Peyer's patch (tissue), 4 donors: Measurements from ENCODE around the gene SQSTM1. TPM values are rescaled to one million over a fixed set of nuclear protein-coding genes. Genes with fewer than 3 reads are reported as not detected.

ENCODE experiments used
- DNase-seq, 3 donors: peaks; one replicate each; pipeline ENCODE4 v3.0.0-alpha.2; 2017 to 2019
- H3K27ac ChIP-seq, 4 donors: fragments of 200-600 bp; sonication (generic); one replicate each; pipeline ENCODE4 v1.5.1; 2016 to 2019
- H3K27me3 ChIP-seq, 2 donors: fragments of 200-600 bp; sonication (generic); one replicate each; pipeline ENCODE4 v1.5.1; 2019
- H3K36me3 ChIP-seq, 3 donors: fragments of 200-600 bp; sonication (generic); one replicate each; pipeline ENCODE4 v1.5.1; 2016 to 2019
- H3K4me1 ChIP-seq, 4 donors: fragments of 200-600 bp; sonication (generic); one replicate each; pipeline ENCODE4 v1.5.1; 2016 to 2019
- H3K4me3 ChIP-seq, 4 donors: fragments of 200-600 bp; sonication (generic); 1 replicate in 3 of 4; 2 replicates in 1 of 4; pipeline ENCODE4 v1.5.1; 2016 to 2019; ENCODE audit warnings: mild to moderate bottlenecking in 1 of 4
- H3K9me3 ChIP-seq, 4 donors: fragments of 200-600 bp; sonication (generic); one replicate each; pipeline ENCODE4 v1.5.1; 2016 to 2019; ENCODE audit warnings: mild to moderate bottlenecking in 1 of 4
- POLR2A ChIP-seq, 2 donors: fragments of 450-650 bp; IDR thresholded peaks; one replicate each; pipeline ENCODE4 v1.5.1; 2017; ENCODE audit warnings: antibody characterized with exemption in 2 of 2, mild to moderate bottlenecking in 2 of 2, moderate library complexity in 2 of 2
- total RNA-seq, 4 donors: library from RNA; depleted of rRNA; stranded (reverse); fragments of >200 nt; gene quantifications; one replicate each; pipeline ENCODE4 v1.1.0, GENCODE V29; 2016
- TF ChIP-seq, protein P1 (sequence below), 6 experiments: fragments of 450-650 bp in 4 of 6; fragments of 200-600 bp in 2 of 6; sonication (generic) in 1 of 6; IDR thresholded peaks; one replicate each; pipeline ENCODE4 v1.5.1; 2017 to 2019; ENCODE audit warnings: antibody characterized with exemption in 6 of 6, mild to moderate bottlenecking in 3 of 6, moderate library complexity in 1 of 6

SQSTM1 gene
- total RNA-seq, 4 donors from 2014 or later, result 287 to 417 (median 348) TPM

DNA sequence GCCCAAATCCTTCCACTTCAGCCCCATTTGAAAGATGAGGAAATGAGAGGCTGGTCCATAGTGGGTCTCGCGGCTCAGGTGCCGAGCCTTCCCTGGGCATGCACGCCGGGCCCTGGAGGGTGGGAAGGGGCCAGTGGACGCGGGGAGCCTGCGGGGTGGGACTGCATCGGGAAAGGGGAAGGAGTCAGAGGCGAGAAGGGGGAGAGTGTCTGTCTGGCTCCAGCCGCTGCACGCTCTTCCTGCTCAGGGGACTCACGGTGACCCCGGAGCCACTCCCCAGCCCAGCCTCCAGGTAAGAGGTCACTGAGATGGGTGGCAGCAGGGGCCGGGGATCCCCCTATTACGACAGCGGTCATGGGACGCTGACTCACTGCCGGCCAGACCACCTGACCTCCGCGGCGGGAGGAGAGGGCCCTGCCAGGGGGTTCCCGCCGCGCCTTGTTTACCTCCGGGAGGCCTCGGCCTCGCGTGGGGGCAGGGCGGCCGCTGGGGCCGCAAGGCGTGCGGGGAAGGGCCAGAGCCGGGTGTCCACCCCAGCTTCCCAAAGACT is 1.9 kb upstream of the SQSTM1 start:
- Histone ChIP-seq H3K27me3 (no peaks in the 10 kb centered on the region), H3K27ac (peak overlapping the region; percentile 93 to 100 (median 96)), H3K4me3 (peak overlapping the region; percentile 37 to 84 (median 66)), H3K9me3 (no peaks in the 10 kb centered on the region), H3K36me3 (peaks cover 0 to 18% (median 0%) of the 10 kb centered on the region in 3 donors), H3K4me1 (peaks cover 7 to 58% (median 32%) of the 10 kb centered on the region in 4 donors)
- DNase-seq, result peak; percentile 94 to 98 (median 98)
- peak; percentile 10 to 72 for TF ChIP-seq POLR2A (IDR thresholded peaks at IDR 0.05)
- TF ChIP-seq, protein P1, sequence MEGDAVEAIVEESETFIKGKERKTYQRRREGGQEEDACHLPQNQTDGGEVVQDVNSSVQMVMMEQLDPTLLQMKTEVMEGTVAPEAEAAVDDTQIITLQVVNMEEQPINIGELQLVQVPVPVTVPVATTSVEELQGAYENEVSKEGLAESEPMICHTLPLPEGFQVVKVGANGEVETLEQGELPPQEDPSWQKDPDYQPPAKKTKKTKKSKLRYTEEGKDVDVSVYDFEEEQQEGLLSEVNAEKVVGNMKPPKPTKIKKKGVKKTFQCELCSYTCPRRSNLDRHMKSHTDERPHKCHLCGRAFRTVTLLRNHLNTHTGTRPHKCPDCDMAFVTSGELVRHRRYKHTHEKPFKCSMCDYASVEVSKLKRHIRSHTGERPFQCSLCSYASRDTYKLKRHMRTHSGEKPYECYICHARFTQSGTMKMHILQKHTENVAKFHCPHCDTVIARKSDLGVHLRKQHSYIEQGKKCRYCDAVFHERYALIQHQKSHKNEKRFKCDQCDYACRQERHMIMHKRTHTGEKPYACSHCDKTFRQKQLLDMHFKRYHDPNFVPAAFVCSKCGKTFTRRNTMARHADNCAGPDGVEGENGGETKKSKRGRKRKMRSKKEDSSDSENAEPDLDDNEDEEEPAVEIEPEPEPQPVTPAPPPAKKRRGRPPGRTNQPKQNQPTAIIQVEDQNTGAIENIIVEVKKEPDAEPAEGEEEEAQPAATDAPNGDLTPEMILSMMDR (IDR thresholded peaks at IDR 0.05), result no peak

DNA sequence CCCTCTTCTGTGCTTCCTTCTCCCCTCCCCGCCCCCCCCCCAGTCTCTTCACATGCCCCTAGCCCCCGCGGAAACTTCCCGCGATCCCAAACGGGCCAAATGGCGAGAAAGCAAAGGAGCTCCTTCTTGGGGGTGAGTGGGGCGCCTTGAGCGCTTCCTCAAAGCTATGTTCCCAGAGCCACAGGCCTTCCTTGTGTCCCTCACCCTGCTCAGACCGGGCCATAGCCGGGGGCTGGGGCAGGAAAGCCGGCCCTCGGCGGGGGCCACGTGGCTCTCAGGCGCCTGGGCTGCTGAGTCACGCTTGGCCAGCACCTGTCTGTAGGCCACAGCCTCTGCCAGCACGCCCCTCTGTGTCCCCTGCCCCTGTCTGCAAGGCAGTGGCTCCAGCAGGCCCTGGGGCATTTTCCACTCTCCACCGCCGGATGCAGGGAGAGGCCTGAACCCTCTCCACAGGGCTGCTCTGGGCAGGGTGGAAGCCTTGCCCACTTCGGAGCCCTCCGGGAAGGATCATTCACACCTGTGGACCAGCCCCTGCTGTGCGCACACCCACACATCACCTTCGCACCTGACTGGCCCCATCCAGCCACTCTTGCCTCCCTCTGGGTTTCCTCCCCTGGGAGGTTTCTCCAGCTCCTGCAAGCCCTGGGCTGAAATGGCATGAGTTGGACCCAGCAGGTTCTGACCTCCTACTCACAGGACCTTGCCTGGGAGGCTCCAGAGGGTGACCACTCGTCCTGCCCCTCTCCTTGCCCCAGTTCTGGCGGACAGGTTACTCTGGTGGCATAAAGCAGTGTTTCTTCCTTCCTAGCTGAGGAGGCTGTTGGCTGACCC is 1.2 kb upstream of the SQSTM1 start:
- H3K27ac ChIP-seq, result peak overlapping the region; percentile 93 to 100 (median 96)
- peaks cover 0 to 25% (median 0%) of the 10 kb centered on the region in 3 donors for H3K36me3 ChIP-seq
- DNase-seq, result peak; percentile 70 to 86 (median 82)
- H3K4me3 ChIP-seq, result peak overlapping the region; percentile 77 to 96 (median 84)
- no peak for TF ChIP-seq POLR2A (IDR thresholded peaks at IDR 0.05)
- TF ChIP-seq, protein P1 (IDR thresholded peaks at IDR 0.05), result no peak
- peaks cover 7 to 65% (median 32%) of the 10 kb centered on the region in 4 donors for H3K4me1 ChIP-seq
- no peaks in the 10 kb centered on the region for H3K9me3 ChIP-seq
- H3K27me3 ChIP-seq, result no peaks in the 10 kb centered on the region

GRCh38 chr5:179820127-179820482 is 600 bp upstream of the SQSTM1 start:
- Histone ChIP-seq H3K9me3 (no peaks in the 10 kb centered on the region), H3K27me3 (no peaks in the 10 kb centered on the region), H3K36me3 (peaks cover 0 to 31% (median 0%) of the 10 kb centered on the region in 3 donors), H3K4me3 (peak overlapping the region; percentile 77 to 96 (median 84)), H3K27ac (peak overlapping the region; percentile 93 to 100 (median 96)), H3K4me1 (peaks cover 7 to 71% (median 32%) of the 10 kb centered on the region in 4 donors)
- no peak for TF ChIP-seq POLR2A (IDR thresholded peaks at IDR 0.05)
- TF ChIP-seq, protein P1 (IDR thresholded peaks at IDR 0.05), result no peak
- no peak for DNase-seq

GRCh38 chr5:179821298-179822058 is 773 bp downstream of the SQSTM1 start:
- peak; percentile 91 to 97 (median 96) for DNase-seq
- Histone ChIP-seq H3K27me3 (no peaks in the 10 kb centered on the region), H3K4me3 (peak overlapping the region; percentile 77 to 96 (median 84)), H3K9me3 (no peaks in the 10 kb centered on the region), H3K36me3 (peaks cover 0 to 45% (median 0%) of the 10 kb centered on the region in 3 donors), H3K27ac (peak overlapping the region; percentile 93 to 100 (median 96)), H3K4me1 (peaks cover 7 to 83% (median 32%) of the 10 kb centered on the region in 4 donors)
- TF ChIP-seq, protein P1 (IDR thresholded peaks at IDR 0.05), result peak in 2 of 6 experiments; percentile 10 to 11
- peak; percentile 95 to 97 for TF ChIP-seq POLR2A (IDR thresholded peaks at IDR 0.05)

DNA sequence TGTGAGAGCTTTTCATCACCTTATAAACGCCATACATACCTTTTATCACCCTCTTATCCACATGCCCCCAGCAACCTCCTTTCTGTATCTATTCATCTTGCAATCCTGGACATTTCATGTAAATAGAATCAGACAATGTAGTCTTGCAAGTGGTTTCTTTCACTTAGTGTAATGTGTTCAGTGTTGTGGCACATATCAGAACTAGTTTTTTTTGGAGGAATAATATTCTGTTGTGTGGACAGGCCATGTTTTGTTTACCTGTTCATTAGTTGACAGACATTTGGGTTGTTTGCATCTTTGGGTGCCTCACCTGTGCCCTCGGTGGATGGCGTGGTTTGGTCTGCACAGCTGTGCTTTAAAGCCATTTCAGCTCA is 1.3 kb downstream of the SQSTM1 start:
- H3K36me3 ChIP-seq, result peaks cover 0 to 50% (median 0%) of the 10 kb centered on the region in 3 donors
- H3K27ac ChIP-seq, result peak overlapping the region; percentile 93 to 100 (median 96)
- no peak for DNase-seq
- TF ChIP-seq, protein P1 (IDR thresholded peaks at IDR 0.05), result no peak
- no peak for TF ChIP-seq POLR2A (IDR thresholded peaks at IDR 0.05)
- H3K4me3 ChIP-seq, result peak overlapping the region; percentile 77 to 96 (median 84)
- H3K9me3 ChIP-seq, result no peaks in the 10 kb centered on the region
- no peaks in the 10 kb centered on the region for H3K27me3 ChIP-seq
- peaks cover 7 to 83% (median 29%) of the 10 kb centered on the region in 4 donors for H3K4me1 ChIP-seq
